ENCODE data around the gene FZR1. TPM values are rescaled to one million over a fixed set of nuclear protein-coding genes. Genes with fewer than 3 reads are reported as not detected.
A peak's percentile ranks its signal among the peaks of the same experiment; 100 is the strongest.

Gene FZR1
- total and polyA plus RNA-seq, 2 experiments from 2014 or later = 32.3 to 36.5 TPM

DNA sequence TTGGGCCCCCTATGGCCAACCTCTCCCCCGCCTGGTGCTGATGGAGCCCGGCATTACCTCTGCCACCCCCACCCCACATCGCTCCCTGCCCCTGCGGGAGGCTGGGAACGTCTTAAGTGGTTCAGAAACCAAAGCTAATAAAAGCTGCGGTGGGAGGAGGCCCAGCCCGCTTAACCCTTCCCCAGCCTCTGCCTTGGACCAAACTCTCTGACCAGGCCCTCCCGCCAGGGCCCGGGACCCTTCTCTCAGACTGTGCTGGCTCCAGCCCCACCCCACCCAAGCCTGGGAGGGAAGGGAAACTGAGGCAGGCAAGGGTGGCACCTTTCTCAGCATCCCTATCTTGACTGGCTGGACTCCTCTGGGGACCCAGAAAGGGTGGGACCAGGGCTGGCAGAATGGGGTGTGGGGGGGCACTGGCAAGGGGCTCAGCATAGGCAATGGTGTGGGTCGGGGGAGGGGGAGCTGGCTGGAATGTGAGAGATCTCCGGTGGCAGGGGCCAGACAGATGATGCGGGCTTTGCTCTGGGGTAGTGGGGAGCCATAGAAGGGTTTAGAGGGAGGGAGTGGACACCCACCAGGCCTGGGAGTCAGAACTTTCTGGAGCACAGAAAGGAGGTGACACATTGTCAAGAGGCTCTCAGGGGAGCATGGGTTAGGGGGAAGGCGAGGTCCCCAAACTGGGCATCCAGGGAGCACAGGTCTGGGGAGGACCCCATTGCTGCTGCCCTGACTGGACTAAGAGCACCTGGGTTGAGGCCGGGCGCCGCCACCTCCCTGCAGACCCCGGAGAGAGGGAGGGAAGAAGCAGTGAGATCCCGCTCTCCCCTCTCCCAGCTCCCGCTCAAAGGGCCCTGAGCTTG, 47.7 kb upstream of the FZR1 start:
- Histone ChIP-seq H3K4me1 (ENCODE audit: insufficient read depth) (peaks cover 28% of the 10 kb centered on the region), H4K20me1 (ENCODE audit: insufficient read depth) (no peaks in the 10 kb centered on the region), H3K4me3 (no peak overlapping the region), H3K27me3 (replicated peaks; ENCODE audit: insufficient read depth) (no peaks in the 10 kb centered on the region), H3K9me3 (ENCODE audit: low read depth) (no peaks in the 10 kb centered on the region), H3K9me2 (ENCODE audit: insufficient read depth) (no peaks in the 10 kb centered on the region), H3K9ac (peak overlapping the region; percentile 44), H3K4me2 (ENCODE audit: unreplicated experiment) (no peak overlapping the region), H3F3A (ENCODE audit: insufficient read depth) (peaks cover 20% of the 10 kb centered on the region; the same call in 1 of the 2 replicates), H3K79me2 (ENCODE audit: insufficient read depth) (peaks cover 63% of the 10 kb centered on the region), H2AFZ (no peak overlapping the region), H3K27ac (peak overlapping the region; percentile 84), H3K36me3 (ENCODE audit: low read depth) (peaks cover 25% of the 10 kb centered on the region)
- peak; percentile 39 for DNase-seq
- WGBS, 2 experiments (ENCODE audit: low coverage in 1 of 2, low lambda C conversion rate in 2 of 2, missing lambda C conversion rate in 2 of 2) = 41 to 51% methylated on average over 16 to 18 of the region's 19 CpGs
- TF ChIP-seq EZH2 (IDR thresholded peaks at IDR 0.05; ENCODE audit: insufficient read depth, poor library complexity, severe bottlenecking) = no peak
- no peak for TF ChIP-seq EZH2phosphoT487 (IDR thresholded peaks at IDR 0.05; ENCODE audit: insufficient read depth, low read depth)
- in situ Hi-C loops (cut with MboI) = no loop called here

DNA sequence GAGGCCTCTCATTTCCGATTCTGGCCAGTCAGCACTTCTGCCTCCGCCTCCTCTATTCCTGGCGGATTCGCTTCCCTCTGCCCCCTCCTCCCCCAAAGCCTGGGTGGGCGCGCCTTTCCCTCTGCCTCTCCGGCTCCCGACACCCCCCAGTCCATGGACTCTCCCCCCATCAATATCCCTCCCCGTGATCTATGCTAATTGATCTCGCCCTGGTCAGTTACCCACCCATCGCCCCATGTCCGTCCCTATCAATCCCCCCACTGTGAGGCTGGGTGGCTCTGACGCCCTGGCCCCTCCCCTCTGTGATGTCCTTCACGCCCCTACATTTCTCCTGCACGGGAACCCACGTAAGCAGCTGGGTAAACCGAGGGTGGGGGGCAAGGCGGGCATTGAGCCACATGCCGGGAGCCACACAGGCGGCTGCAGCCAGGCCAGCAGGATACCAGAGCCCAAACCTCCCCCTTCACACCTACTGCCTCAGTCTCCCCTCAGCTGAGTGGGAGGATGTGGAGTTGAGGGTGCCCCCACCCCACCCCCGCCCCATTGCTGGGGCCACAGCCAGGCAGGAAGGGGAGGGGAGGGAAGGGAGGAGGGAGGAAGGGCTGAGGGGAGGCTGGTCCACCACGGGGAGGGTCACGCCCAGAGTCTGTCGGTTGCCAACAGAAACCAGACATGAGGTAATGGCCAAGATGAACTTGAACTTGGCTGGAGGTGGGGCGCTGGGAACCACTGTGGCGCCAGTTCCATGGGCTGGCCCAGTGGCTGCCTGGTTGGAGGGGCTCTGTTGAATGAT, 46.8 kb upstream of the FZR1 start:
- DNase-seq = peak; percentile 94
- H3K36me3 ChIP-seq (ENCODE audit: low read depth) = peaks cover 25% of the 10 kb centered on the region
- no peaks in the 10 kb centered on the region for H4K20me1 ChIP-seq (ENCODE audit: insufficient read depth)
- WGBS, 2 experiments (ENCODE audit: low coverage in 1 of 2, low lambda C conversion rate in 2 of 2, missing lambda C conversion rate in 2 of 2) = 5 to 19% methylated on average over 10 to 26 of the region's 26 CpGs
- H3K9me3 ChIP-seq (ENCODE audit: low read depth) = no peaks in the 10 kb centered on the region
- H3K9me2 ChIP-seq (ENCODE audit: insufficient read depth) = no peaks in the 10 kb centered on the region
- TF ChIP-seq EZH2phosphoT487 (IDR thresholded peaks at IDR 0.05; ENCODE audit: insufficient read depth, low read depth) (no peak), EZH2 (IDR thresholded peaks at IDR 0.05; ENCODE audit: insufficient read depth, poor library complexity, severe bottlenecking) (no peak)
- H3F3A ChIP-seq (ENCODE audit: insufficient read depth) = peaks cover 20% of the 10 kb centered on the region; the same call in 1 of the 2 replicates
- H3K4me1 ChIP-seq (ENCODE audit: insufficient read depth) = peaks cover 28% of the 10 kb centered on the region
- no peak overlapping the region for H2AFZ ChIP-seq
- in situ Hi-C loops (cut with MboI) = no loop called here
- peaks cover 55% of the 10 kb centered on the region for H3K79me2 ChIP-seq (ENCODE audit: insufficient read depth)
- peak overlapping the region; percentile 51 for H3K9ac ChIP-seq
- H3K27ac ChIP-seq = peak overlapping the region; percentile 84
- H3K27me3 ChIP-seq (replicated peaks; ENCODE audit: insufficient read depth) = no peaks in the 10 kb centered on the region
- H3K4me2 ChIP-seq (ENCODE audit: unreplicated experiment) = peak overlapping the region; percentile 47
- no peak overlapping the region for H3K4me3 ChIP-seq

DNA sequence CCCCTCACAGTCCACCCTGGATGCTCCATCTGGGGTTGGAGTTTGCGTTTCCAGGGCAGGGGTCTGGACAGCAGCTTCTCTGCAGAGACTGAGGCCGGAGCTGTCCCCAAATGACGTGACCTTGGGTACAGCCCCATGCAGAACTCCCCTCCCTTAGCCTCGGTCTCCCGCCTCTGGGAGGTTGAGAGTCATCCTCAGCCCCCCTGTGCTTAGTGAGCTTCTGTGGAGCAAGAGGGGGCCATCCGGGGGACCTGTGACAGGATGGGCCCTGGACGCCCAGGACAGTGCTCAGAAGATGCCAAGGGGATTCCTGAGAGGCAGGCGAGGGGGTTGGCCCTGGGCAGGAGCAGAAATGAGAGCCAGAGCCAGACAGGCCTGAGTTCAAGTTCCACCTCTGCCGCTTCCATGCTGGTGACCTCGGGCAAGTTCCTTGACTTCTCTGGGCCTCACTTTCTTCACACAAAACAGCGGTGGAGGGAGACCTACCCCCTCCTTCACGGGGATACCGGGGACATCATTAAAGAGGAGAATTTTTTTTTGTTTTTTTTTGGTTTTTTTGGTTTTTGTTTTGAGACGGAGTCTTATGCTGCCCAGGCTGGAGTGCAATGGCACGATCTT, 46.0 kb upstream of the FZR1 start:
- no peak for DNase-seq
- Histone ChIP-seq H3K79me2 (ENCODE audit: insufficient read depth) (peaks cover 47% of the 10 kb centered on the region), H3K27me3 (replicated peaks; ENCODE audit: insufficient read depth) (no peaks in the 10 kb centered on the region), H3K27ac (peak overlapping the region; percentile 84), H3K4me3 (no peak overlapping the region), H3K4me1 (ENCODE audit: insufficient read depth) (peaks cover 28% of the 10 kb centered on the region), H3K4me2 (ENCODE audit: unreplicated experiment) (no peak overlapping the region), H3K9me3 (ENCODE audit: low read depth) (no peaks in the 10 kb centered on the region), H3F3A (ENCODE audit: insufficient read depth) (peaks cover 20% of the 10 kb centered on the region; the same call in 1 of the 2 replicates), H2AFZ (no peak overlapping the region), H3K9ac (peak overlapping the region; percentile 51), H3K9me2 (ENCODE audit: insufficient read depth) (no peaks in the 10 kb centered on the region), H3K36me3 (ENCODE audit: low read depth) (peaks cover 20% of the 10 kb centered on the region), H4K20me1 (ENCODE audit: insufficient read depth) (no peaks in the 10 kb centered on the region)
- in situ Hi-C loops (cut with MboI) = no loop called here
- no peak for TF ChIP-seq EZH2 (IDR thresholded peaks at IDR 0.05; ENCODE audit: insufficient read depth, poor library complexity, severe bottlenecking)
- no peak for TF ChIP-seq EZH2phosphoT487 (IDR thresholded peaks at IDR 0.05; ENCODE audit: insufficient read depth, low read depth)
- WGBS, 2 experiments (ENCODE audit: low coverage in 1 of 2, low lambda C conversion rate in 2 of 2, missing lambda C conversion rate in 2 of 2) = 51 to 52% methylated on average over 13 to 15 of the region's 15 CpGs
